ENCODE measurements around the gene PEDS1.
"Not testable (repeated sequence)": the region's sequence is repeated elsewhere in the genome, so short reads cannot be mapped to it uniquely, and the experiment has no call there.

Gene PEDS1

DNA sequence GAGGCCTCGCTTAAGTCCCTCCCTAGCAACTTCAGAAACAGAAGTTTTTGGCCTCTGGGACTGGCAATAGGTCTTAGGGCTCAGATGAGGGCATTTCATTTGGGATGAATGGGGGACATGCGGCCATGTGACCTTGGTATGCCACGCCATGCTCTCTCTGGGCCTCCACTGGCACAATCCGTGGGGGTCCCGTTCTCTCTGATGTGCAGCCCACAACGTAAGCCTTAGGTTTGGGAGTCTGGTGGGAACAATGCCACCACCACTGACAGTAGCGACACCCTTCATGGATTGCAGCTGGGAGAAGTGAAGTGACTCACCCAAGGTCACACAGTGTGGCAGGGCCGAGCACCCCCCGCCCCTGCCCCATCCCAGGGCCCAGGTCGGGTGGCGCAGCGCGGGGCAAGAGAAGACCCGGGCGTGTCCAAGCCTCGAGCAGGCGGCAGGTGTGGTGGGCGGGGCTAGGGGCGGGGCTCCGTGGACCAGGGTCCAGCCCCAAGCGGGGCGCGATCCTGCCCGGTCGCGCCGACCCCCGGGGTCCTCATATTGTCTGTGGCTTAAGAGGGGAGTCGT is 36.2 kb upstream of the PEDS1 start:
- no peak for DNase-seq

DNA sequence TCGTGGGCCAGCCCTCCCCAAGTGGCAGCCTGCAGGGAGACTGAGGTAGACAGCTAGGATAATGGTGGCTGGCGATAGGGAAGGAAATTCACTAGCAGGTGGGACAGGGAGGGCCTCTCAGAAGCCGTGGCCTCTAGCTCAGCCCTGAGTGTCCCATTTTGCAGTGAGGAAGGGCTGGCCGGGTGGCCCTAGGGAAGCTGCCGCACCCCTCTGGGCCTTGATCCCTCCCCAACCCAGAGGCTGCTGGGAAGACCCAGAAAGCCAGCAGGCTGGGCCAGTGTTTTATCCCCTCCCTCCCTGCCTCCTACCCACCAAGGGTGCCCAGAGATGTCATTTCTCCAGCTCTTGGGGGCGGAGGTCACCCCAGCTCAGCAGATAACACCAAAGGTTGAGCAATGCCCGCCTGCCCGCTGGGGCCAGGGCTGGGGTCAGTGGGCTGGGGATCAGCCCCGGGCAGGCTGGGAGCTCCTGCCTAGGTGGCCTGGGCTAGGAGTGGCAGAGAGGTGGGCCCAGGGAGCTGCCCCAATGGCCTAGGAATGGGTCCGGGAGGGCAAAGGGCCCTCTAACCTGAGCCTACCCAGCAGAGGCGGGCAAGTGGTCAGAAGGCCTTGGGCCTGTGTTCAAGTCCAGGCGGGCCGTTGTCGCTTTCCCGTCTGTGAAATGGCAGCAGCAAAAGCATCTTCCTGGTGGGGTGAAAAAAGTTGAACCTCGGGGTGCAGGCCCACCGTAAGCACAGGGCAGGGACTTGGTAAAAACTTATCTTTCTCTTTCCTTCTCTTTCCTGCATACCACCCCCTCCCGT is 35.6 kb upstream of the PEDS1 start:
- DNase-seq, result peak; percentile 29

DNA sequence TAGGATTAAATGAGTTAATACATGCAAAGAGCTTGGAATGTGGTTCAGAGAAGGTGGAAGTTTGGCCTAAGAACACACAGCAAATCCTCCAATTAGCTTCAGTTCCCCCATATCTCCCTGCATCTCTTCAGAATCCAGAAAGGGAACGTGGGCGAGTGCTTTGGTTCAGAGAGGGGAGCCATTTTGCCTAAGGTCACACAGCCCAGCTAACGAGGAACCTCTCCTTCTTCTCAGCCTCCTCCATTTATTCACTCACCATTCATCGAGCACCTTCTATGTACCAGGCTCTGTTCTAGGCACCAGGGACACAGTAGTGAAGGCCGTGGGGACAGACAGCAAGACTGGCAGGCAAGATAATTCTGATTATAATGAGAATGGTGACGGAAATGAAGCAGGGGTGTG is 34.8 kb upstream of the PEDS1 start:
- DNase-seq, result no peak

DNA sequence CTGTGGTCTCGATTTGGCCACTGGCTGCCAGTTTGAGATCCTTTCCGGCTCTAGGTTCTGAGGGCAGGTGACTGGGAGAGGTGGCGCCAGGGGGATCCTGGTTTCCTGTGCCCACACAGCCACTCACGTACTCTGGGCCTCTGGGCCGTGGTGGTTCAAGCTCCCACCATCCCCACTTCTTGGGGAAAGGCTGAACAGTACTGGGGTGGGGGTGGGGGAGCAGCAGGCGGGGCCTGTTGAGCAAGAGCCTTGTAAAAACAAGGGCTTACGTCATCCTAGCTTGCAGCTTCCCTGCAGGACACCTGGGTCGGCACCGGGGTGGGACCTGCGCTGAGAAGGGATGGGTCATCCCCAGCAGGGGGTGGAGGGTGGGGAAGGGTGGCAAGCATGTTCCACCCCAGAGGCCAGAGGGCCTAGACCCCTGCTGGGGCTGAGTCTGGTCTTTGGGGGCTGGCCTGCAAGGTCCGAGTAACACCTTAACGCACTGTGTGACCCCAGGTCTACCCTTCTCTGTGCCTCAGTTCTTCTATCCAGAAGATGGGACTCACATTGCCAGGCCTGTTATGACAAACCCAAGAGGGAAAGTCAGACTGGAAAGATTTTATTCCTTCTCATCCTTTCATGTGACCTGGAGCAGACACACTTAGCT is 34.0 kb upstream of the PEDS1 start:
- DNase-seq, result peak; percentile 17

DNA sequence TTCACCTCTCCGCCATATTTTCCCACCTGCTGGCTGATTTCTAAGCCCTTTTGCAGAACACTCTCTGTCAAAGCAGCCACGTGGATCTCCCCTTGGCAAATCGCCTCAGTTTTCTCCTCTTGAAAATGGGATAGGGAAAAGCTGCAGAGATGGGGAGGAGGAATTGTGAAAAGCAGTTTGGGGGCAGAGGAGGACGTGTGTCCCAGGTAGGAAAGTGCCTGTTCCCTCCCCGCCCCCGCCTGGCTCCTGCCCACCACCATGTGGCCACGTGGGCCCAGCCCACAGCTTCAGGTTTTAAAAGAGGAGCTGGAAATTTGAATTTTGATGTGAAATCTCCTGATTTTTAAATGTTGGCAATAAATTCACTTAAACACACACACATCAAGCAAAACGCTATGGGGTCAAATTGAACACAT is 33.5 kb upstream of the PEDS1 start:
- DNase-seq, result peak; percentile 29

DNA sequence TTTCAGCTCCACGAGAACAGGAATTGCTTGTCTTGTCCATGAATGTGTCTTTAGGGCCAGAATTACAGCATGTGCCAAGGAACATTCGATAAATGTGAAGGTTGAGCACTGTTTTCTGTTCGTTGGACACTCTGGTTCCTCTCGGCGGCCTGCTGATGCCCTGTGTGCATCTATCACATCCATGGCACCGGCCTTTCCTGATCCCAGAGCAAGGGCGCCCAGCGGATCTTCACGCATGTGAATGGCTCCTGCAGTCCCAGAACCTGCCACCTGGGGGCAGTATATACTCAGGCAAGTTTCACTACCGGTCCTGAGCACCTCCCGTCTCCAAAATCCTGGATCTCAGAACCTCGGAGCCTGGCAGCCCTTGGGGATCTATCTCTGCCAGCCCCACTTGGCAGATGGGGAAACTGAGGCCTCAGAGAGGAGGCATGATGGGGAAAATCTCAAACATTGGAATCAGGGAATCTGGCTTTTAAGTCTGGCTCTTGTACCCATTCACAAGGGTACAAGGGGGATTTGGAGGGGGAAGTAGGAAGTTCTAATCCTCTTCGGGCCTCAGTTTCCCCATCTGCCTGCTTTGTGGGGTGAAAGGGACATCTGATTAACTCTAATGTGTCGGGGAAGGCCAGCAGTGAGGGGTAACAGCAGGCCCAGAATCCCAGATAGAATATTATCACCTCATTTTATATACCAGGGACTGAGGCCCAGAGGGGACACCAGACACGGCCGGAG is 32.8 kb upstream of the PEDS1 start:
- peak; percentile 93 for DNase-seq

DNA sequence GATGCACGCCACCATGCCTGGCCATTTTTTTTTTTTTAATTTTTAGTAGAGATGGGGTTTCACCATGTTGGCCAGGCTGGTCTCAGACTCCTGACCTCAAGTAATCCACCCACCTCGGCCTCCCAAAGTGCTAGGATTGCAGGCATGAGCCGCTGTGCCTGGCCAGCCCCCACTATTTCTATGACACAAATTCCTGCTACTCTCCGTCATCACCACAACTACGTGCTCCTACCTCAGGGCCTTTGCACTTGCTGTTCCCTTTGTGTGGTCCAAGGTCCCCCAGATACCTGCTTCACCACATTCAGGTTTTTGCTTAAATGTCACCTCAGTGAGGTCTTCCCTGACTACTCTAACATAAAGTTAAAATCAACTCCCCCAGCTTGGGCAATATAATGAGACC is 31.9 kb upstream of the PEDS1 start:
- no peak for DNase-seq

DNA sequence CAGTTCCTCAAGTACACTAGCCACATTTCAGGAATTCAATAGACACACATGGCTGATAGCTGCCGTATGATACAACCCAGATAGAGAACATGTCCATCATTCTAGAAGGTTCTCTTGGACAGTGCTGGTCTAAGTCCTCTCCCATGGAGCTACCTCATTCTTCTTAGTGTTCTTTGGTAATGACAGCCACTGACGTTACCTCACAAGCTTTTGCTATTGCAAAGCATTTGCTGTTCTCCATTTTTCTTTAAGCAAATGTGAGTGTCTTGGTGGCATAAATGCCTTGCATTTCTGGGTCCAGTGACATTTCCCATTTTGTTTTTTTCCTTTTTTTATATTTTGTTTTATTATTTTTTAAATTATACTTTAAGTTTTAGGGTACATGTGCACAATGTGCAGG is 28.8 kb upstream of the PEDS1 start:
- DNase-seq, result no peak

DNA sequence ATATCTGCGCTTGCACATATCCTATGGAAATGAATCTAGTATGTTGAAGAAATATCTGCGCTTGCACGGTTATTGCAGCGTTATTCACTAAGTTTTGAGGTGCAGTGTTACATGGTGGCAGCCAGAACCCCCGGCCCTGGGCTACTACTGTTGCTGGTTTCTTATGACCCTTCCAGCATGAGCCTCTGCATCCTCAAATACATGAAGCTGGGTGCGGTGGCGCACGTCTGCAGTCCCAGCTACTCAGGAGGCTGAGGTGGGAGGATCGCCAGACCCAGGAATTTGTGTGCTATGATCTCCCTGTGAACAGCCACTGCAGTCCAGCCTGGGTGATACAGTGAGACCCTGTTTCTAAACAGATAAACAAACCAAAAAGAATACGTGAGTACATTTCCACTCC is 27.8 kb upstream of the PEDS1 start:
- no peak for DNase-seq

DNA sequence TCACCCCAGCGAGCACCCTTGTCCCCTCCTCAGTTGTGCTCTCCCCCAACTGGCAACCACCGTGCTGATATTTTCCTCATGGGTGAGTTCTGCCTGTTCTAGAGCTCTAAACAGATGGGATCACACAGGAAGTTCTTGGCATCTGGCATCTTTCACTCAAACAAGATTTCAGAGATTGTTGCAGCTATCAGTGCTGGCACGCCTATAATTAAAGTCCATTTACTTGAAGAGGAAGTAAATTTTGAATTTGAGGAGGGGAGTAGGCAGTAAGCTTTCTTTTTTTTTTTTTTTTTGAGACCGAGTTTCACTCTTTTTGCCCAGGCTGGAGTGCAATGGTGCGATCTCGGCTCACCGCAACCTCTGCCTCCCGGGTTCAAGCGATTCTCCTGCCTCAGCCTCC is 25.1 kb upstream of the PEDS1 start:
- DNase-seq, result peak; percentile 57

DNA sequence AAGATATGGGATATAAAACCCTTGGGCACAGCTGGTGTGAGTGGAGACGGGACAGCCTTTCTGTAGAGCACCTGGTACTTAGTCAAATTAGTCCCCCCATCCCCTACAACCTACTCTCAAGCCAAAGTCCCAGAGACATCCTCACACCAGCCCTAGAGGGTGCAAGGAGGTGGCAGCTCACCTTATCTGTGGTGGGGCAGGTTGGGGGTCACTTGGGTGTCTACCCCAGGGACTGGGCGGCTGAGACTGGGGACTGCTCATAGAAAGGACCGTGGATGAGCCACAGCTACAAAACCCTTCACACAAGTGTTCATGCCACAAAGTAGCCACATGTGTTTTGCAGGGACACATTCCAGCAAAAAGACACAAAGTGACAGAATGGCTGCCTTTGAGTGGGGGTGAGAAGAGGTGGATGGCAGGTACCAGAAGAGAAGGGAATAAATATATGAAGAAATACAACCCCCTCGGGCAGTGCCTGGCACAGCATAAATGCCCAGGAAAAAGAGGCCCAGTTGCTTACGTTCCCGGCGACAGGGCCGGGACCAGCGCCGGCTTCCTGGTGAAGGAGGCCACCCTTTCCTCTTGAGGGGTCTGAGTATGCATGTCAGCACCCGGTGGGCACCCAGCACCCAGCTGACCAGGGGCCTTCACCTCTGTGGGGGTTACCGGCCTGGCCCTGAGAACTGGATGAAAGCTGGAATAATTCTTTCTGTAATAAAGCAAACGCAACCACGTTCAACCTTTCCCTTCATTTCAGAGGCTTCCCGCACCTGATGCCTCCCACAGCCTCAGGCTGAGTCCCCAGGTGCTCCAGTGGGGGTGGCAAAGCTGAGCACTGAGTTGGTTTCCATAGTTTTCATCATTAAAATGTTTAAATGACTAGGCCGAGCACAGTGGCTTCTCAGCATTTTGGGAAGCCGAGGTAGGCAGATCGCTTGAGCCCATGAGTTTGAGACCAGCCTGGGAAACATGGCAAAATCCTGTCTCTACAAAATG is 22.7 kb upstream of the PEDS1 start:
- no peak for DNase-seq

DNA sequence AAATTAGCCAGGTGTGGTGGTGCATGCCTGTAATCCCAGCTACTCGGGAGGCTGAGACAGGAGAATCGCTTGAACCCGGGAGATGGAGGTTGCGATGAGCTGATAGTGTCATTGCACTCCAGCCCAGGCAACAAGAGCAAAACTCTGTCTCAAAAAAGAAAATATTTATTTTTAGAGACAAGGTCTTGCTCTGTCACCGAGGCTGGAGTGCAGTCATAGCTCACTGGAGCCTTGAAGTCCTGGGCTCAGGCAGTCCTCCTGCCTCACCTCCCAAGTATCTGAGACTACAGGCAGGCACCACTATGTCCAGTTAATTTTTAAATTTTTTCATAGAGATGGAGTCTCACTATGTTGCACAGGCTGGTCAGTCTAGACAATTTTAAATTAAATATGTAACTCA is 20.9 kb upstream of the PEDS1 start:
- no peak for DNase-seq

DNA sequence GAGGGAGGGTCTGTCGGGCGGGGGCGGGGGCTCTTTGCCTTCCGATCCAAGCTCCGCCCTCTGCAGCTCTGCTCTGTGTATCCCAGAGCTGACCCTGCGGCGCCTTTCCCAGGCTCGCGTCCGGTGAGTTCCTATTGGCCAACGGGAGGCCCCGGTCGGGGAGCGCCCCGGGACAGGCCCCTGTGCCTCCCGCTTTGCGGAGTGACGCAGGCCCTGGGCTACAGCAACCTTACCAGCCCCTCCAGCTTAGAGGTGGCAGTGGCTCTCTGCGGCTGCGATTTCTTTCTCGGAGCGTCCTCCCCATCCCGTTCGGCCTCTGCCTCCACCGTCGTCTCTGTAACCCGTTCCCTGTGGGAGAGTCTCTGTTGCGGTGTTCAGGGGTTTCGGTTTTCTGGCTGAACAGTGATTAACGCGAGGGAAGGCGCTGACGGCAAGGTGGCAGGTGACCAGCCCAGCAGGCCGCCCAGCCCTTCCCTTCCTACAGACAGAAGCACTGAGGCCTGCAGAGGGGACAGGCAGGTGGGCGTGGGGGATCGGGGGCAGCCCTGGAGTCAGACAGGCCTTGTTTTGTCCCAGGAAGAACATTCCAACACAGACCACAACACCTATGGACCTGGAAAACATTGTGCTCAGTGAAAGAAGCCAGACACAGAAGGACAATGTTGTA is 19.0 kb upstream of the PEDS1 start:
- DNase-seq, result no peak

DNA sequence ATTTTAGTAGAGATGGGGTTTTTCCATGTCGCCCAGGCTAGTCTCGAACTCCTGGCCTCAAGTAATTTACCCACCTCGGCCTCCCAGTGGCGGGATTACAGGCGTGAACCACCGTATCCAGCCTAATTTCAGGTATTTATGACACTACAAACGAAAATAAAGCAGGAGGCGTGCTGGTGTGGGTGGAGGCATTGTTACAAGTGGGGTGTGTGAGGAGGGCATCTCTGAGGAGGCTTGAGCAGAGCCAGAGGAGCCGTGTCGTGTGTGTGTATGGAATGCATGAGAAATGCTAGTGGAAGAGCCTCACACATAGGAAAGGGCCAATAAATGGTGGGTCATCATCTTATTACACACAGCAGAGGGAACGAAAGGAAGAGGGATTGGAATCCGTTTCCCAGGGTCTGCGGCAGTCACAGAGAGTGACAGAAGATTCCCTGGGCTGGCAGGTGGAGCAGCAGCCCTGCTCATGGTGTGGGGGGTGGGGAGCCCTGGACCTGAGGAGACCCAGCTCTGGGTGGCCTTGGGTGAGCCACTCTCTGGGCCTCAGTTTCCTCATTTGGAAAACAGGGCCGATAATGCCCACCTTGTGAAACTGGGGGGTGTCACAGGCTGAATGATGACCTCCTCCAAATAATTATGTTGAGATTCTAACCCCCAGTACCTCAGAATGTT is 17.2 kb upstream of the PEDS1 start:
- no peak for DNase-seq

DNA sequence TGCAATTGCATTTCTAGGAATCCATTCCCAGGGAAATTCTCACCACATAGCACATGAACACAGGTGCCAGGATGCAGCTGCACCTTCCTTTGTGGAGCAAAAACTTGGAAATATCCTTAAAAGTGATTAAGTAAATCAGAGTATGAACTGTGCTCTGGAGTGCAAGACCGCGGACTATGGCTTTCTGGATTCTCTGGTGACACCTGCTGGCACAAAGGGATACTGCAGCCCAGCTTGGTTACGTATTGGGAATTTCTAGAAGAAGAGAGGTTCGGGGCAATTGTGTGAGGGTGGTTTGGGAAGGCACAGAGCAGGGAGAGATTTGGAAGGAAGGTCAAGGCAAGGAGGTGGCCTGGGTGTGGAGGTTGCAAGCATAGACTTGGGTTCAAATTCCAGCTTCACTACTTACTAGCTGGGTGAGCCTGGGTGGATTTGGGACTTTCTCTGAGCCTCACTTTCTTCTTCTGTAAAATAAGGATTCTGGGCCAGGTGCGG is 15.9 kb upstream of the PEDS1 start:
- peak; percentile 83 for DNase-seq

DNA sequence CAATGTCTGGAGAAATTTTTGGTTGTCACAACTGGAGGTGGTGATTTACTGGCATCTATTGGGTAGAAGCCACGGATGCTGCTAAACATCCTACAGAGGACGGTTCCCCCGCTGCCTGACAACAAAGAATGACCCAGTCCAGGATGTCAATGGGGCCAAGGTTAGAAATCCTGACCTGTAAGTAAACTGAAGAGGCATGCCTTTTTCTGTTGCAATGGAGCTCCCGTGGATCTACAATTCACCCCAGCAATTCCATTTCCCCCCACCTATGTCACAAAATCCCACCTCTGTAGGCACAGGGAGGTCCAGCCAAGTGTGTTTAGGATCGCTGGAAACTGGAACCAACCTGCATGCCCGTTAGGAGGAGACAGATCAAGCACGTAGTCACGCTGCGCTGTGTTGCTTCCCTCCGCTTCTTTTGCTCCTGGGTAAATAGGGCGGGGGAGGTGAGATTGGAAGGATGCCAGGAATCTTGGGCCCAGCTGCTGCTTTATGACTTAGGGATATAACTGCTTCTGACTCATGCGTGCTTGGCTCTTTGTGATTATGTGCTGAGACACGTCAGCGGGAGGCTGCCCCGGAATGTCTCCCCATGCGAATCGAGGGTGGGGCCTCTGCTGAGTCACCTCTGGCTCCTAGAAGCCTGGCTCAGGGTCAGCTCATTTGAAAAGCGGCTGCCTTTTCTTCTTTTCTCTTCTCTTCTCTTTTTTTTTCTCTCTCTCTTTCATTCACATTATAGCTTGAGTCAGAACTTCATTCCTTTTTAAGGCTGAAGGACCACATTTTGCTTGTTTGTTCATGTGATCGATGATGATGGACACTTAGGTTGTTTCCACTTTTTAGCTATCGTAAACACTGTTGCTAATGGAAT is 12.4 kb upstream of the PEDS1 start:
- peak; percentile 99 for DNase-seq

DNA sequence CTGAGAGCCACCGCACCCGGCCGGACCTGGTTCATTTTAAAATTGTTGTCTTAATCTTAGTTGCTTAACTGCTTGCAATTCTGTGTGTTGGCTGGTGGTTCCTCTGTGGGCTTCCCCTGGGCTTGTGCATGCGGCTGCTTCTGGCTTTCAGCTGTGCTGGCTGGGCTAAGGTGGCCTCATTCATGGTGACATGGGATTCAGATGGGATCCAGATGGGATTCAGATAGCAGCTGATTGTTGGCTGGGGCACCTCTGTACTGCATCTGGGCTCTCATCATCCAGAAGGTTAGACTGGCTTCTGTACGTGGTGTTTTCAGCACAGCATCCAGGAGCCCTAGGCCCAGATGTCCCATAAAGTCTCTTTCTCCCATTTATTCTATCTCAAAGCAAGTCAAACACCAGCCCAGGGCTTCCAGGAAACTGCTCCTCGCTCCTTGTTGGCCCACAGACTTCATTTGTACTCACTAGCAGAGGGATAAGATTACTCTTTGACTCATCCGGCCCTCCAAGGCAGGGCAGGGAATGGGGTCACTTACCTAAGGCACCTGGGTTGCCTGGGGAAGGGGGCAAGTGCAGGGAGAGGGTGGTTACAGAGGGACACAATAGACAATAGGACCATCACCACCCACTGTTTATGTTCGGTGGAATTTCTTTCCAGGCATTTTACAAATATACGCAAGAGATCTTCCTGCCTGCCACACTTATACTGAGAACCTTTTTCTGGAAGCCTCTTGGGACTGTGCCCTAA is 10.2 kb upstream of the PEDS1 start:
- DNase-seq, result no peak

DNA sequence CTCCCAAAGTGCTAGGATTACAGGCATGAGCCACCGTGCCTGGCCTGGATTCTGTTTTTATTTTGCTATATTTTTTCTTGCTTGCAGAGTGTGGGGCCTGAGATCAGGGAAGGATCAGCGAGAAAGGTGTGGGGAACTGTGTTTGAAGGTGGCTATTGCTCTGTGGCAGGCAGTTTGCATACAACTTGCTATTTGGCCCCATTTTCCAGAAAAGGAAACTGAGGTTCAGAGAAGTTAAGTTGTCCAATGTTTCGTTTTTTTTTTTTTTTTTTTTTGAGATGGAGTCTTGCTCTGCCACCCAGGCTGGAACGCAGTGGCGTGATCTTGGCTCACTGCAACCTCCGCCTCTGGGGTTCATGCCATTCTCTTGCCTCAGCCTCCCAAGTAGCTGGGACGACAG is 8.0 kb upstream of the PEDS1 start:
- not testable (repeated sequence) for DNase-seq

DNA sequence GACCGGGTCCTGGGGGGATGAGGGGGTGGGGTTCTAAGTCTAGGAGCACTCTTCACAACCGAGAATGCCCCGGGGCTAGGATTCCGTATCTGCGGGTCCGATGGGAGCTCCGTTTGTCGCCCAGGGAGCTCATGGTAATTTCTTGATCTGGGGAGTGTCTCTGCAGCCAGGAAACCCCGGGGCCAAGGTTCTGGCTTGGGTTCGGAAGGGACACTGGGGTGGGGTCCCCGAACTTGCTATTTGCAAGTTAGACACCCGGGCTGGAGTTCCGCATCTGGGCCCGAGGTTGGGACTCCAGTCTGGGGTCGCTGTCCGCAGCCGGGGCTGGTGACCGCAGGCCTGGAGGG is 397 bp downstream of the PEDS1 start:
- DNase-seq, result no peak

Data from NCI-H82 (cell line).